Tibial nerve (tissue), 4 donors: ENCODE measurements around the gene BAZ1B.

Source experiments
- CTCF ChIP-seq, 5 experiments: fragments of 200-600 bp in 3 of 5; fragments of 450-650 bp in 2 of 5; sonication (generic) in 3 of 5; IDR thresholded peaks; one replicate each; pipeline ENCODE4 v1.5.1; 2016 to 2019; ENCODE audit warnings: antibody characterized with exemption in 5 of 5, mild to moderate bottlenecking in 3 of 5, moderate library complexity in 2 of 5
- EP300 ChIP-seq, 2 donors: sonication (generic); formaldehyde crosslinking; IDR thresholded peaks; one replicate each; pipeline ENCODE4 v1.6.1; 2017; ENCODE audit warnings: antibody characterized with exemption in 2 of 2, mild to moderate bottlenecking in 1 of 2
- POLR2A ChIP-seq, 2 donors: fragments of 450-650 bp; IDR thresholded peaks; one replicate each; pipeline ENCODE4 v1.6.1; 2017; ENCODE audit warnings: antibody characterized with exemption in 2 of 2, mild to moderate bottlenecking in 2 of 2, moderate library complexity in 2 of 2

- no peak for TF ChIP-seq POLR2A (IDR thresholded peaks at IDR 0.05)
- TF ChIP-seq CTCF (IDR thresholded peaks at IDR 0.05): no peak
- no peak for TF ChIP-seq EP300 (IDR thresholded peaks at IDR 0.05)
Measured at GRCh38 chr7:73560109-73560835, 38.2 kb upstream of the BAZ1B start.
